Testis (tissue), 2 donors: ENCODE measurements around the gene NFKBIZ.

Source experiments
- CTCF ChIP-seq, 3 experiments: fragments of 450-650 bp in 2 of 3; fragments of 200-600 bp in 1 of 3; sonication (generic) in 1 of 3; IDR thresholded peaks; one replicate each; pipeline ENCODE4 v1.5.1; 2016 to 2019; ENCODE audit warnings: antibody characterized with exemption in 3 of 3, mild to moderate bottlenecking in 2 of 3, moderate library complexity in 1 of 3
- POLR2A ChIP-seq: fragments of 450-650 bp; IDR thresholded peaks from one replicate; pipeline ENCODE4 v1.6.1; 2017; ENCODE audit warnings: antibody characterized with exemption, mild to moderate bottlenecking, moderate library complexity

DNA sequence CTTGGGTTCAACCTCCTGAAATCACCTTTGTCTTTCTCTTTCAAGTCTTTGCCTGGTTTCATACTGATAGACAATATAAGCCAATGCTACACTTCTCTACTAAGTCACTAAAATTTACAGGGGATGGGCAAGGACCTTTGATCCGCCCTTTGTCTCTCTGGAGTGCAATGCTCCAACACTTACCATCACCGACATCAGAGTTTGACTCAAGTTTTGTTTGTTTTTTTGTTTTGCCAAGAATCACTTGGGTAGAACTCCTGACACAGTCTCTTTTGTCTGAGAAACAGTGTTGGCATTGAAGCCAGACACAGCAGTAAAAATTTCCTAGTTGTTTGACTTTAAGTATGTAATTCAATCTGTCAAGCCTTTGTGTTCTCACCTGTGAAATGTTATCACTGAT lies 29.3 kb downstream of the NFKBIZ start:
- TF ChIP-seq CTCF (IDR thresholded peaks at IDR 0.05) (no peak), POLR2A (no peak)
